ENCODE data around the gene SLC43A3. TPM values are rescaled to one million over a fixed set of nuclear protein-coding genes. Genes with fewer than 3 reads are reported as not detected.

The SLC43A3 gene
- total and polyA plus RNA-seq, 2 of the 4 experiments (the other 2 are of a cell fraction) = 12.7 to 21.1 TPM

DNA sequence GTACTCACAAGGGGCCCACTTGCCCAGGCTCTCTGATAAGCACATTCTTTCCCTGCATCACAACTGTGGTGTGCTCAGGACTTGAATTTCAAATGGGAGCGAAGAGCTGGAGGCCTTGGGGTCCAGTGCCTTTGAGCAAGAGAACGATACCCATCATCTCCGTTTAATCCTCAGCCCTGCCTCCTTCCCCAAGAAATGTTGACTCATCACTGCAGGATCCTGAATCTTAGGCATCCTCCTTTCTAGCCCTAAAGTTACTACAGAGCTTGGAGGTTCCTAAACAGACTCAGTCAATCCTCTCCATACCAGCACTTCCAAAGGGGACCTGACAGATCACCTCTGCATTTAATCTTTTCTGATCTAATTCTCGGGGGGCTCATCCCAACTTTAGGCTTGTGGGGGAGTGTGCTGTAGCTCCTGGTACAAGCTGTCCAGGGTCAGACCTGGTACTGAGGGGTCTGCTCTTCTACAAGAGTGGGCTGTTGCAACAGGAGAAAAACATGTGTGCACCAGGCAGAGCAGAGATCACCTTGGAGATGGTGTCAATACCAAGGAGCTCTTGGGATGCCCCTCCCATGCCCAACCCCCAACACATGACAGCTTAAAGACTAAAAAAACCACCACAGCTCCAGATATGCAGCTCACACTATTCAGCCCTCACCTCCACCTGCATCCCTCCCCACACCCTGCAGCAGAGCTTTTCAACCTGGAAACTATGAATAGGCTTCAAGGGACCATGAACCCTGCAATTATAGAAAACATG, 32.5 kb downstream of the SLC43A3 start:
- WGBS, 2 experiments (ENCODE audit: extremely low coverage in 2 of 2, insufficient read length in 1 of 2) = 75% methylated on average over 3 of the region's 4 CpGs; no CpG with 5 or more reads in 1 of the 2 experiments
- Histone ChIP-seq H4K91ac (ENCODE audit: insufficient read depth, low read depth, low read length) (no peak overlapping the region), H3K14ac (replicated peaks; ENCODE audit: low read depth, low read length) (no peak overlapping the region), H3K56ac (ENCODE audit: extremely low read depth, insufficient read depth, low read length) (no peak overlapping the region), H3K79me1 (ENCODE audit: low read depth in 1 of 2, low read length in 2 of 2) (no peaks in the 10 kb centered on the region), H3K9me3 (ENCODE audit: control insufficient read depth, insufficient read depth, low read length) (no peaks in the 10 kb centered on the region), H3K4me2 (ENCODE audit: low read depth, low read length) (no peak overlapping the region), H3K18ac (ENCODE audit: low read depth, low read length) (no peak overlapping the region), H3K4ac (ENCODE audit: low read depth, low read length) (no peak overlapping the region), H2BK20ac (ENCODE audit: low read depth, low read length) (no peak overlapping the region), H2AK9ac (replicated peaks; ENCODE audit: low read depth, low read length, poor library complexity) (no peak overlapping the region), H3K9ac (ENCODE audit: low read depth, low read length) (no peak overlapping the region), H4K20me1 (ENCODE audit: insufficient read depth, low read length) (no peaks in the 10 kb centered on the region; the same call in 1 of the 2 replicates), H3K27ac (ENCODE audit: insufficient read depth, low read length) (no peak overlapping the region), H3K36me3 (ENCODE audit: control insufficient read depth, insufficient read depth, low read length) (no peaks in the 10 kb centered on the region), H3K4me3 (ENCODE audit: insufficient read depth, low read depth, low read length) (no peak overlapping the region), H2BK15ac (ENCODE audit: low read depth, low read length) (no peak overlapping the region), H3K4me1 (ENCODE audit: control insufficient read depth, insufficient read depth, low read length) (no peaks in the 10 kb centered on the region), H4K8ac (ENCODE audit: low read depth in 2 of 2, low read length in 2 of 2) (no peak overlapping the region), H2AFZ (replicated peaks; ENCODE audit: low read length, poor library complexity) (no peak overlapping the region), H4K5ac (ENCODE audit: low read depth, low read length) (no peak overlapping the region), H2BK5ac (ENCODE audit: low read depth, low read length, poor library complexity, severe bottlenecking) (no peak overlapping the region), H3K27me3 (ENCODE audit: control insufficient read depth, insufficient read depth, low read length) (peaks cover 48% of the 10 kb centered on the region), H3K23ac (ENCODE audit: low read depth, low read length) (no peak overlapping the region), H2AK5ac (ENCODE audit: low read depth, low read length) (no peak overlapping the region), H3K9me1 (ENCODE audit: insufficient read depth, low read length) (no peaks in the 10 kb centered on the region), H2BK120ac (ENCODE audit: low read depth, low read length) (no peak overlapping the region)
- CTCF ChIA-PET = no interaction called here
- BruUV-seq (replicated peaks) = no TSS peak
- DNase-seq (no peak), ATAC-seq (ENCODE audit: low read depth) (no peak)
- POLR2A ChIA-PET (ENCODE audit: unreplicated experiment) = no interaction called here
- in situ Hi-C loops (cut with MboI; ENCODE audit: low sequenced_read_pairs) = no loop called here
- intact Hi-C loops (cut with micrococcal nuclease) = no loop called here
- TF ChIP-seq MXI1 (IDR thresholded peaks at IDR 0.05; ENCODE audit: borderline replicate concordance, low read depth, low read length) (no peak), BHLHE40 (IDR thresholded peaks at IDR 0.05; ENCODE audit: low read depth, low read length) (no peak), SMC3 (IDR thresholded peaks at IDR 0.05; ENCODE audit: low read depth, low read length) (no peak), POLR2A (IDR thresholded peaks at IDR 0.05; ENCODE audit: low read depth, low read length) (no peak), RAD21 (IDR thresholded peaks at IDR 0.05; ENCODE audit: low read length) (no peak), RFX5 (IDR thresholded peaks at IDR 0.05; ENCODE audit: low read depth, low read length) (no peak), FOS (IDR thresholded peaks at IDR 0.05; ENCODE audit: low read depth, low read length) (no peak), MAZ (IDR thresholded peaks at IDR 0.05; ENCODE audit: borderline replicate concordance, low read depth, low read length) (no peak), NFE2L2 (IDR thresholded peaks at IDR 0.05; ENCODE audit: low read depth, low read length) (no peak), RCOR1 (IDR thresholded peaks at IDR 0.05; ENCODE audit: insufficient replicate concordance, low read length) (no peak), CEBPB (IDR thresholded peaks at IDR 0.05; ENCODE audit: low read depth, low read length) (no peak)
- TF ChIP-seq, protein P1, sequence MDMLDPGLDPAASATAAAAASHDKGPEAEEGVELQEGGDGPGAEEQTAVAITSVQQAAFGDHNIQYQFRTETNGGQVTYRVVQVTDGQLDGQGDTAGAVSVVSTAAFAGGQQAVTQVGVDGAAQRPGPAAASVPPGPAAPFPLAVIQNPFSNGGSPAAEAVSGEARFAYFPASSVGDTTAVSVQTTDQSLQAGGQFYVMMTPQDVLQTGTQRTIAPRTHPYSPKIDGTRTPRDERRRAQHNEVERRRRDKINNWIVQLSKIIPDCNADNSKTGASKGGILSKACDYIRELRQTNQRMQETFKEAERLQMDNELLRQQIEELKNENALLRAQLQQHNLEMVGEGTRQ (IDR thresholded peaks at IDR 0.05; ENCODE audit: low read depth, low read length) = no peak
- TF ChIP-seq, protein P2, sequence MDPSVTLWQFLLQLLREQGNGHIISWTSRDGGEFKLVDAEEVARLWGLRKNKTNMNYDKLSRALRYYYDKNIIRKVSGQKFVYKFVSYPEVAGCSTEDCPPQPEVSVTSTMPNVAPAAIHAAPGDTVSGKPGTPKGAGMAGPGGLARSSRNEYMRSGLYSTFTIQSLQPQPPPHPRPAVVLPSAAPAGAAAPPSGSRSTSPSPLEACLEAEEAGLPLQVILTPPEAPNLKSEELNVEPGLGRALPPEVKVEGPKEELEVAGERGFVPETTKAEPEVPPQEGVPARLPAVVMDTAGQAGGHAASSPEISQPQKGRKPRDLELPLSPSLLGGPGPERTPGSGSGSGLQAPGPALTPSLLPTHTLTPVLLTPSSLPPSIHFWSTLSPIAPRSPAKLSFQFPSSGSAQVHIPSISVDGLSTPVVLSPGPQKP (IDR thresholded peaks at IDR 0.05; ENCODE audit: borderline replicate concordance, low read depth, low read length) = no peak
- TF ChIP-seq, protein P3, sequence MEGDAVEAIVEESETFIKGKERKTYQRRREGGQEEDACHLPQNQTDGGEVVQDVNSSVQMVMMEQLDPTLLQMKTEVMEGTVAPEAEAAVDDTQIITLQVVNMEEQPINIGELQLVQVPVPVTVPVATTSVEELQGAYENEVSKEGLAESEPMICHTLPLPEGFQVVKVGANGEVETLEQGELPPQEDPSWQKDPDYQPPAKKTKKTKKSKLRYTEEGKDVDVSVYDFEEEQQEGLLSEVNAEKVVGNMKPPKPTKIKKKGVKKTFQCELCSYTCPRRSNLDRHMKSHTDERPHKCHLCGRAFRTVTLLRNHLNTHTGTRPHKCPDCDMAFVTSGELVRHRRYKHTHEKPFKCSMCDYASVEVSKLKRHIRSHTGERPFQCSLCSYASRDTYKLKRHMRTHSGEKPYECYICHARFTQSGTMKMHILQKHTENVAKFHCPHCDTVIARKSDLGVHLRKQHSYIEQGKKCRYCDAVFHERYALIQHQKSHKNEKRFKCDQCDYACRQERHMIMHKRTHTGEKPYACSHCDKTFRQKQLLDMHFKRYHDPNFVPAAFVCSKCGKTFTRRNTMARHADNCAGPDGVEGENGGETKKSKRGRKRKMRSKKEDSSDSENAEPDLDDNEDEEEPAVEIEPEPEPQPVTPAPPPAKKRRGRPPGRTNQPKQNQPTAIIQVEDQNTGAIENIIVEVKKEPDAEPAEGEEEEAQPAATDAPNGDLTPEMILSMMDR (conservative IDR thresholded peaks at IDR 0.05; ENCODE audit: low read depth, low read length) = no peak
- dilution Hi-C loops (cut with HindIII; ENCODE audit: low sequenced_read_pairs, unreplicated experiment) = no loop called here

Data from IMR-90 (cell line).